Measurements from ENCODE around the gene EPN2.

- TF ChIP-seq CTCF (conservative IDR thresholded peaks at IDR 0.05 in 1 of 2, IDR thresholded peaks at IDR 0.05 in 1 of 2; ENCODE audit: extremely low read depth in 1 of 2, insufficient read depth in 1 of 2, low read depth in 1 of 2, low read length in 2 of 2) (no peak), EZH2 (IDR thresholded peaks at IDR 0.05; ENCODE audit: borderline replicate concordance, low read length) (no peak)
Measured at GRCh38 chr17:19250421-19251173, 13.4 kb downstream of the EPN2 start.

All from mammary epithelial cell (primary cell).